ENCODE measurements around the gene RIC3. TPM values are rescaled to one million over a fixed set of nuclear protein-coding genes. Genes with fewer than 3 reads are reported as not detected.

The RIC3 gene
- total RNA-seq, 1 experiment from 2014 or later = 23.7 TPM

DNA sequence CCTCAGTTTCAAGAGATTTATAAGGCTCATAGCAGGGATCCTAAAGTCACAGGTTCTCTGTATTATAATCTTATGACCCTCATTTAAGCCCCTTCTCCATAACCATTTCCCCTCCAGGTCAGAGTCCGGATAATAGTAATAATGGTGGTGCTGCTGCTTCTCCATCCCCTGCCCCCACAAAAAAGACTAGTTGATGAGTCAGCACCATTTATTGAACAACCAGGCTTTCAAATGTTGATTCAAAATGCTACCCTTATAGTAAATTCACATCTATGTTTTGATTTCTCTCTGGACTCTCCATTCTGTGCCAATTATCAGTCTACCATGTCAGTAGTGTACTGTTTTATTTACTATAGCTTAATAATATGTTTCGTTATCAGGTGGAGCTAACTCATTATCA, 17.6 kb upstream of the RIC3 start:
- H3K56ac ChIP-seq (ENCODE audit: insufficient read length, low read depth, low read length) = no peak overlapping the region
- H3K27me3 ChIP-seq (ENCODE audit: insufficient read depth, low read length) = no peaks in the 10 kb centered on the region
- H3K23ac ChIP-seq (ENCODE audit: insufficient read length, low read depth, low read length) = no peak overlapping the region
- no peak overlapping the region for H3K4ac ChIP-seq (ENCODE audit: low read depth, low read length)
- no peak overlapping the region for H2AFZ ChIP-seq (ENCODE audit: low read length)
- H3K14ac ChIP-seq (ENCODE audit: insufficient read depth, low read length) = no peak overlapping the region
- Mint-ChIP-seq H3K4me1 (no peaks in the 10 kb centered on the region), H3K27ac (no peak overlapping the region), H3K36me3 (ENCODE audit: insufficient read depth in 1 of 3, low read depth in 3 of 3) (no peaks in the 10 kb centered on the region), H3K4me3 (no peak overlapping the region), H3K9me3 (peaks cover 0 to 4% of the 10 kb centered on the region in 2 experiments; a peak in 3 of 5 replicates), H3K27me3 (ENCODE audit: low read depth) (peaks cover 4% of the 10 kb centered on the region)
- DNase-seq = no peak
- no peaks in the 10 kb centered on the region for H3K79me2 ChIP-seq (ENCODE audit: insufficient read depth, low read length)
- no peak overlapping the region for H3K9ac ChIP-seq (ENCODE audit: extremely low read depth, insufficient read length, low read length)
- H3K4me2 ChIP-seq (ENCODE audit: insufficient read depth, insufficient read length, low read length) = no peak overlapping the region
- H4K20me1 ChIP-seq (ENCODE audit: control insufficient read depth, insufficient read depth, insufficient read length) = no peaks in the 10 kb centered on the region
- H2BK15ac ChIP-seq (ENCODE audit: low read depth, low read length) = no peak overlapping the region
- no peak overlapping the region for H3T11ph ChIP-seq (ENCODE audit: low read length)
- TF ChIP-seq, protein P1, sequence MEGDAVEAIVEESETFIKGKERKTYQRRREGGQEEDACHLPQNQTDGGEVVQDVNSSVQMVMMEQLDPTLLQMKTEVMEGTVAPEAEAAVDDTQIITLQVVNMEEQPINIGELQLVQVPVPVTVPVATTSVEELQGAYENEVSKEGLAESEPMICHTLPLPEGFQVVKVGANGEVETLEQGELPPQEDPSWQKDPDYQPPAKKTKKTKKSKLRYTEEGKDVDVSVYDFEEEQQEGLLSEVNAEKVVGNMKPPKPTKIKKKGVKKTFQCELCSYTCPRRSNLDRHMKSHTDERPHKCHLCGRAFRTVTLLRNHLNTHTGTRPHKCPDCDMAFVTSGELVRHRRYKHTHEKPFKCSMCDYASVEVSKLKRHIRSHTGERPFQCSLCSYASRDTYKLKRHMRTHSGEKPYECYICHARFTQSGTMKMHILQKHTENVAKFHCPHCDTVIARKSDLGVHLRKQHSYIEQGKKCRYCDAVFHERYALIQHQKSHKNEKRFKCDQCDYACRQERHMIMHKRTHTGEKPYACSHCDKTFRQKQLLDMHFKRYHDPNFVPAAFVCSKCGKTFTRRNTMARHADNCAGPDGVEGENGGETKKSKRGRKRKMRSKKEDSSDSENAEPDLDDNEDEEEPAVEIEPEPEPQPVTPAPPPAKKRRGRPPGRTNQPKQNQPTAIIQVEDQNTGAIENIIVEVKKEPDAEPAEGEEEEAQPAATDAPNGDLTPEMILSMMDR (conservative IDR thresholded peaks at IDR 0.05) = no peak
- no CpG with 5 or more reads among the region's 2 CpGs for WGBS (ENCODE audit: extremely low coverage, insufficient read length, low lambda C conversion rate)
- H4K5ac ChIP-seq (ENCODE audit: insufficient read length, low read depth, low read length) = no peak overlapping the region
- no peaks in the 10 kb centered on the region for H3K9me3 ChIP-seq (ENCODE audit: control insufficient read depth, low read depth, low read length)
- H4K91ac ChIP-seq (ENCODE audit: insufficient read length, low read depth, low read length) = no peak overlapping the region
- H2BK20ac ChIP-seq (ENCODE audit: low read depth, low read length, poor library complexity, severe bottlenecking) = no peak overlapping the region
- no peak overlapping the region for H2BK5ac ChIP-seq (ENCODE audit: insufficient read length, low read length)
- H3K79me1 ChIP-seq (ENCODE audit: insufficient read depth, low read depth, low read length, poor library complexity, severe bottlenecking) = no peaks in the 10 kb centered on the region
- H3K4me1 ChIP-seq (ENCODE audit: insufficient read depth, low read length) = no peaks in the 10 kb centered on the region
- no peak overlapping the region for H2BK12ac ChIP-seq (ENCODE audit: insufficient read length, low read depth, low read length)
- no peak overlapping the region for H4K8ac ChIP-seq (replicated peaks; ENCODE audit: insufficient read length, low read depth, low read length)
- H3K27ac ChIP-seq (ENCODE audit: insufficient read length, low read depth, low read length) = no peak overlapping the region
- no peak overlapping the region for H2AK5ac ChIP-seq (ENCODE audit: insufficient read length, low read length)
- no peak overlapping the region for H2BK120ac ChIP-seq (ENCODE audit: low read depth, low read length, poor library complexity, severe bottlenecking)
- H3K18ac ChIP-seq (ENCODE audit: insufficient read length, low read depth, low read length) = no peak overlapping the region
- no peaks in the 10 kb centered on the region for H3K23me2 ChIP-seq (ENCODE audit: insufficient read length, low read depth, low read length, poor library complexity, severe bottlenecking)

Measured in H9 (cell line).